IPS-20b (cell line): ENCODE measurements around the gene UNC13D.

Source experiments
- H3K27ac ChIP-seq: one replicate; pipeline ENCODE4 v1.5.1; 2013; ENCODE audit warnings: low read length
- H3K27me3 ChIP-seq: 2 replicates; pipeline ENCODE4 v1.6.1; 2013; ENCODE audit warnings: mild to moderate bottlenecking, low read length, inconsistent platforms; ENCODE audit not compliant: insufficient read depth
- H3K36me3 ChIP-seq: 2 replicates; pipeline ENCODE4 v1.6.1; 2013; ENCODE audit warnings: low read depth, mild to moderate bottlenecking, inconsistent platforms, low read length, moderate library complexity; ENCODE audit not compliant: insufficient read depth
- H3K4me1 ChIP-seq: 2 replicates; pipeline ENCODE4 v1.6.1; 2013; ENCODE audit warnings: mild to moderate bottlenecking, control low read depth, inconsistent platforms, low read length, moderate library complexity; ENCODE audit not compliant: insufficient read depth
- H3K4me3 ChIP-seq: 2 replicates; pipeline ENCODE4 v1.5.1; 2013; ENCODE audit warnings: mild to moderate bottlenecking, low read length, inconsistent platforms
- H3K9ac ChIP-seq: 2 replicates; pipeline ENCODE4 v1.6.1; 2013; ENCODE audit warnings: low read depth, mild to moderate bottlenecking, inconsistent platforms, low read length, moderate library complexity
- H3K9me3 ChIP-seq: 2 replicates; pipeline ENCODE4 v1.6.1; 2013; ENCODE audit warnings: mild to moderate bottlenecking, low read depth, low read length, inconsistent platforms; ENCODE audit not compliant: insufficient read depth

UNC13D gene

GRCh38 chr17:75880266-75880665 is 36.1 kb upstream of the UNC13D start:
- no peak overlapping the region for H3K4me3 ChIP-seq
- H3K36me3 ChIP-seq, result no peaks in the 10 kb centered on the region
- no peak overlapping the region for H3K9ac ChIP-seq
- H3K27ac ChIP-seq, result no peak overlapping the region
- H3K4me1 ChIP-seq, result no peaks in the 10 kb centered on the region
- peaks cover 55% of the 10 kb centered on the region for H3K27me3 ChIP-seq
- no peaks in the 10 kb centered on the region for H3K9me3 ChIP-seq

GRCh38 chr17:75878174-75878998 is 34.2 kb upstream of the UNC13D start, which contains the start of gene TRIM47:
Gene TRIM47, minus strand, starts transcription at chr17:75878581. Its CDS starts 33 bp downstream, at chr17:75878548.
- Histone ChIP-seq H3K36me3 (no peaks in the 10 kb centered on the region), H3K27me3 (peaks cover 55% of the 10 kb centered on the region), H3K4me1 (no peaks in the 10 kb centered on the region), H3K4me3 (peak within 1 kb of the TSS; percentile 67), H3K9ac (no peak within 1 kb of the TSS), H3K27ac (no peak within 1 kb of the TSS), H3K9me3 (no peaks in the 10 kb centered on the region)

GRCh38 chr17:75877752-75878173 is 33.6 kb upstream of the UNC13D start:
- Histone ChIP-seq H3K4me3 (peak overlapping the region; percentile 67), H3K9ac (no peak overlapping the region), H3K27me3 (peaks cover 55% of the 10 kb centered on the region), H3K9me3 (no peaks in the 10 kb centered on the region), H3K4me1 (0 out of 2 replicates have a peak, but pooled peaks cover under 1% of the 10 kb centered on the region), H3K27ac (no peak overlapping the region), H3K36me3 (no peaks in the 10 kb centered on the region)

GRCh38 chr17:75876938-75877751 is 32.9 kb upstream of the UNC13D start:
- Histone ChIP-seq H3K4me3 (peak overlapping the region; percentile 67), H3K9ac (no peak overlapping the region), H3K36me3 (no peaks in the 10 kb centered on the region), H3K4me1 (0 out of 2 replicates have a peak, but pooled peaks cover 3% of the 10 kb centered on the region), H3K9me3 (no peaks in the 10 kb centered on the region), H3K27me3 (peaks cover 55% of the 10 kb centered on the region), H3K27ac (no peak overlapping the region)

- H3K27me3 ChIP-seq, result peaks cover 54% of the 10 kb centered on the region
- H3K9ac ChIP-seq, result no peak overlapping the region
- no peaks in the 10 kb centered on the region for H3K36me3 ChIP-seq
- H3K4me3 ChIP-seq, result no peak overlapping the region
- 0 out of 2 replicates have a peak, but pooled peaks cover 3% of the 10 kb centered on the region for H3K4me1 ChIP-seq
- no peak overlapping the region for H3K27ac ChIP-seq
- no peaks in the 10 kb centered on the region for H3K9me3 ChIP-seq
These were observed 32.2 kb upstream of the UNC13D start for GRCh38 chr17:75876190-75876937.

- Histone ChIP-seq H3K27me3 (peaks cover 51% of the 10 kb centered on the region), H3K36me3 (no peaks in the 10 kb centered on the region), H3K9me3 (no peaks in the 10 kb centered on the region), H3K9ac (no peak overlapping the region), H3K27ac (no peak overlapping the region), H3K4me1 (0 out of 2 replicates have a peak, but pooled peaks cover 3% of the 10 kb centered on the region), H3K4me3 (no peak overlapping the region)
These were observed 31.7 kb upstream of the UNC13D start for GRCh38 chr17:75875940-75876189.

- Histone ChIP-seq H3K27me3 (peaks cover 46% of the 10 kb centered on the region), H3K36me3 (no peaks in the 10 kb centered on the region), H3K9me3 (no peaks in the 10 kb centered on the region), H3K27ac (no peak overlapping the region), H3K4me1 (0 out of 2 replicates have a peak, but pooled peaks cover 3% of the 10 kb centered on the region), H3K9ac (no peak overlapping the region), H3K4me3 (no peak overlapping the region)
These were observed 31.2 kb upstream of the UNC13D start for GRCh38 chr17:75875182-75875939.

- no peak overlapping the region for H3K9ac ChIP-seq
- H3K9me3 ChIP-seq, result no peaks in the 10 kb centered on the region
- H3K27me3 ChIP-seq, result peaks cover 38% of the 10 kb centered on the region
- no peak overlapping the region for H3K27ac ChIP-seq
- H3K36me3 ChIP-seq, result no peaks in the 10 kb centered on the region
- 0 out of 2 replicates have a peak, but pooled peaks cover 3% of the 10 kb centered on the region for H3K4me1 ChIP-seq
- H3K4me3 ChIP-seq, result no peak overlapping the region
These were observed 30.3 kb upstream of the UNC13D start for GRCh38 chr17:75874323-75875181.

GRCh38 chr17:75873587-75874322 is 29.6 kb upstream of the UNC13D start:
- Histone ChIP-seq H3K4me1 (0 out of 2 replicates have a peak, but pooled peaks cover 3% of the 10 kb centered on the region), H3K9me3 (no peaks in the 10 kb centered on the region), H3K27me3 (peaks cover 30% of the 10 kb centered on the region), H3K36me3 (no peaks in the 10 kb centered on the region), H3K4me3 (no peak overlapping the region), H3K9ac (no peak overlapping the region), H3K27ac (no peak overlapping the region)
